K562 (cell line): Measurements from ENCODE around the gene LGALS12. TPM values are rescaled to one million over a fixed set of nuclear protein-coding genes. Genes with fewer than 3 reads are reported as not detected.

Experiments used
- ATAC-seq: fragments of 200-7000 bp; cut with Tn5 transposase; 3 replicates; pipeline ENCODE4 v1.9.1; 2020; ENCODE audit warnings: moderate library complexity
- BruUV-seq: library from RNA; stranded (reverse); fragments of 400-500 nt; replicated peaks from 2 replicates; lab custom pipeline; 2021; lab: Mats Ljungman, UMichigan
- CTCF ChIA-PET: fragments of 300-600 bp; formaldehyde crosslinking; extraction: SDS; loops from one replicate; lab custom pipeline; 2021; ENCODE audit warnings: low intra/inter-chr PET ratio; lab: Yijun Ruan, JAX
- POLR2A ChIA-PET: fragments of 300-600, 350-650 bp; sonication (Branson Sonifier 250); formaldehyde crosslinking; extraction: SDS; loops from one replicate; lab custom pipeline; 2021; ENCODE audit warnings: antibody characterized with exemption, inconsistent platforms; lab: Yijun Ruan, JAX
- DNase-seq, 4 experiments: peaks; one replicate each; pipeline versions ENCODE4 v3.0.0 to v3.0.0-alpha.2; 2011 to 2018; ENCODE audit warnings: low spot score in 3 of 4, mixed read lengths in 3 of 4; ENCODE audit errors: extremely low read depth in 1 of 4
- FAIRE-seq: peaks from 2 replicates; lab custom pipeline; 2011; peaks lifted over from hg19 to GRCh38; lab: Jason Lieb, UNC
- H2AFZ ChIP-seq: 2 replicates; pipeline ENCODE4 v1.6.0; 2011; ENCODE audit warnings: low read depth, low read length, control low read depth, inconsistent platforms
- H3K27ac ChIP-seq: fragments of 200-600 bp; 3 replicates; pipeline ENCODE4 v1.8.0; 2011; ENCODE audit warnings: low read depth, mild to moderate bottlenecking, control low read depth, inconsistent platforms, low read length, moderate library complexity, mixed read lengths; ENCODE audit errors: extremely low read depth
- H3K27me3 ChIP-seq, 2 experiments: fragments of 300-600 bp in 1 of 2; 2 replicates in 1 of 2; 3 replicates in 1 of 2; pipeline versions ENCODE4 v1.6.0 to v1.8.0; 2011; ENCODE audit warnings: inconsistent platforms in 2 of 2, low read length in 2 of 2, mild to moderate bottlenecking in 1 of 2, mixed read lengths in 1 of 2, moderate library complexity in 1 of 2; ENCODE audit not compliant: control insufficient read depth in 2 of 2, insufficient read depth in 2 of 2
- H3K36me3 ChIP-seq: fragments of 300-600 bp; 3 replicates; pipeline ENCODE4 v1.8.0; 2011; ENCODE audit warnings: mild to moderate bottlenecking, low read length, inconsistent platforms; ENCODE audit not compliant: control insufficient read depth, insufficient read depth
- H3K4me1 ChIP-seq, 2 experiments: fragments of 200-600 bp in 1 of 2; replicated peaks in 1 of 2; 2 replicates in 1 of 2; 3 replicates in 1 of 2; pipeline versions ENCODE4 v1.5.1 to v1.8.0; 2011; ENCODE audit warnings: inconsistent platforms in 2 of 2, low read length in 2 of 2, mild to moderate bottlenecking in 1 of 2, mixed read lengths in 1 of 2, moderate library complexity in 1 of 2; ENCODE audit not compliant: control insufficient read depth in 2 of 2, insufficient read depth in 2 of 2
- H3K4me2 ChIP-seq: 2 replicates; pipeline ENCODE4 v1.6.1; 2011; ENCODE audit warnings: low read length, control low read depth, inconsistent platforms, mixed read lengths; ENCODE audit not compliant: insufficient read depth
- H3K4me3 ChIP-seq: fragments of 200-600 bp; sonication (generic), shearing (Covaris generic); 2 replicates; pipeline ENCODE4 v1.5.1; 2016; ENCODE audit warnings: control low read depth, inconsistent platforms
- H3K79me2 ChIP-seq: fragments of 200-600 bp; 3 replicates; pipeline ENCODE4 v1.8.0; 2011; ENCODE audit warnings: low read length, inconsistent platforms; ENCODE audit not compliant: control insufficient read depth, insufficient read depth
- H3K9ac ChIP-seq, 2 experiments: 2 replicates each; pipeline versions ENCODE4 v1.6.0 to v1.6.1; 2011; ENCODE audit warnings: low read depth in 2 of 2, low read length in 2 of 2, control low read depth in 1 of 2, inconsistent platforms in 1 of 2, mild to moderate bottlenecking in 1 of 2, mixed read lengths in 1 of 2; ENCODE audit not compliant: insufficient read depth in 1 of 2
- H3K9me1 ChIP-seq: one replicate; pipeline ENCODE4 v1.6.0; 2011; ENCODE audit warnings: inconsistent platforms, mild to moderate bottlenecking, low read length, moderate library complexity; ENCODE audit not compliant: control insufficient read depth, insufficient read depth
- H3K9me3 ChIP-seq: replicated peaks from 2 replicates; pipeline ENCODE4 v1.5.1; 2011; ENCODE audit warnings: low read depth, low read length, inconsistent platforms; ENCODE audit not compliant: control insufficient read depth, insufficient read depth
- H4K20me1 ChIP-seq: replicated peaks from 2 replicates; pipeline ENCODE4 v1.6.1; 2011; ENCODE audit warnings: low read length, inconsistent platforms, mixed read lengths; ENCODE audit not compliant: control insufficient read depth, insufficient read depth
- PCBP1 ChIP-seq: fragments of 200-400 bp; formaldehyde crosslinking; IDR thresholded peaks from 2 replicates; pipeline ENCODE4 v1.6.1; 2018; ENCODE audit warnings: mild to moderate bottlenecking, low read depth, low read length; ENCODE audit not compliant: poor library complexity, severe bottlenecking
- ZKSCAN3 ChIP-seq: fragments of 250-450 bp; sonication (Bioruptor Pico); IDR thresholded peaks from 2 replicates; pipeline ENCODE4 v1.4.0; 2020
- WGBS: fragments of 100-300 bp; shearing (Covaris generic); methylation state at CpG from one replicate; pipeline ENCODE4 v1.1.6; 2016; ENCODE audit warnings: low coverage, mixed read lengths; ENCODE audit not compliant: insufficient coverage; ENCODE audit errors: missing lambda C conversion rate; 5-methylcytosine and 5-hydroxymethylcytosine counted together
- in situ Hi-C: fragments of 300-500 bp; cut with MboI; formaldehyde crosslinking; loops from 4 replicates; pipeline ENCODE4 v1.15.0; 2018; ENCODE audit warnings: inconsistent platforms, mixed read lengths
- intact Hi-C: fragments of 100-400 bp; cut with micrococcal nuclease; formaldehyde crosslinking; loops from 2 replicates; pipeline ENCODE4 v1.14.2; 2022
- polyA plus RNA-seq, 8 experiments: library from polyadenylated mRNA; depleted of rRNA in 4 of 8; stranded (reverse) in 5 of 8; unstranded in 3 of 8; fragments of >200 nt; fragmentation: Nextera tagmentation in 2 of 8; fragmentation: Illumina TruSeq in 1 of 8; extraction: Ambion mirVana in 2 of 8; extraction: Trizol in 1 of 8; gene quantifications; 2 replicates each; pipeline versions ENCODE4 v1.2.1 to v1.2.3, GENCODE V29; 2011 to 2014; ENCODE audit warnings: inconsistent platforms in 1 of 8, missing spikeins in 1 of 8
- total RNA-seq, 7 experiments: library from RNA; depleted of rRNA in 6 of 7; stranded (reverse); fragments of >200 nt in 6 of 7; fragmentation: Illumina TruSeq in 2 of 7; extraction: Trizol in 2 of 7; gene quantifications; 2 replicates each; pipeline versions ENCODE4 v1.2.1 to v1.2.3, GENCODE V29; 2011 to 2021; ENCODE audit warnings: low replicate concordance in 1 of 7
- TF ChIP-seq, protein P1 (sequence below): sonication (generic); formaldehyde crosslinking; IDR thresholded peaks from 2 replicates; pipeline ENCODE4 v1.8.1; 2023; ENCODE audit warnings: mild to moderate bottlenecking, missing genetic modification reagents

The LGALS12 gene
- total and polyA plus RNA-seq, 9 of the 15 experiments (the other 6 are each of a cell fraction or from before 2014, with no cell fraction given), result 0.66 to 8.0 (median 5.0) TPM

DNA sequence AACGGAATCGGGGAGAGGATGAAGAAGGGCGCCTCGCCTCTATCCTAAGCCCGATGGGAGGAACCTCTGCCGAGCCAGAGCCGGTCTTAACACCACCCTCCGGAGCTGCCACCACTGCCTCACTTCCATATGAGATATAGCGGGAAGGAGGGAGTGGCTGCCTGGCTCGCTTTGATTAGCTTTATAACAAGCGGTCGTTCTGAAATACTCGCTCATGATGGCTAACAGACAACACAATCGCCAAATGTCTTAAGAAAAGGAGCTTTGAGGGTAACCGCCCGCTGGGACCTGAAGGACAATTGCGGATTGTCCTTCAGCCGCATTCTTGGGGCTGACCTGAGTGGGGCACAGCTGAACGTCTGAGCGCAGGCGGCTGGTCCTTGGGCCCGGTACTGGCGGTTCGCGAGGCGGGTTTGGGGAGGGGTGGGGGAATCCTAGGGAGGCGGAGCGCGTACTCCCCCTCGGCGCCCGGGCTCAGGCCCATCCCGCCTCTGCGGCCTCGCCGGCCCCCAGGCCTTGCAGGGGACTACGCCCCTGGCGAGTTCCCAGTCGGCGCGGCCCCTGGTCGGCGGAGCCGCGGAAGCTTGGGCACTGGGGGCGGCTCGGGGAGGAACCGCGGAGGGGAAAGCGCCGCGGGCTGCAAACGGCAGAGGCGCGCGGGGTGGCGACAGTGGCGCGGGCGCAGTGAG, 15.2 kb upstream of the LGALS12 start, which contains the start of gene PLAAT5:
Gene PLAAT5, minus strand, starts transcription at position 617 of the 689 bp plus-strand sequence. Its CDS starts 133 bp downstream, at position 484.
- ATAC-seq, result no peak
- no peak within 1 kb of the TSS for H3K9ac ChIP-seq

More for the DNA sequence above, 15.2 kb upstream of the LGALS12 start, which contains the start of gene PLAAT5:
- Histone ChIP-seq H4K20me1 (no peaks in the 10 kb centered on the region), H3K9me1 (no peaks in the 10 kb centered on the region), H3K36me3 (no peaks in the 10 kb centered on the region), H3K27ac (no peak within 1 kb of the TSS), H2AFZ (no peak within 1 kb of the TSS), H3K4me1 (peaks cover 8 to 9% of the 10 kb centered on the region in 2 experiments; a peak in 3 of 5 replicates), H3K4me3 (no peak within 1 kb of the TSS), H3K79me2 (no peaks in the 10 kb centered on the region), H3K27me3 (no peaks in the 10 kb centered on the region), H3K4me2 (peak within 1 kb of the TSS; percentile 34; the same call in 1 of the 2 replicates), H3K9me3 (peaks cover 10% of the 10 kb centered on the region; the same call in 1 of the 2 replicates)
- intact Hi-C loops (no loop called here), in situ Hi-C loops (no loop called here)
- FAIRE-seq (no peak), DNase-seq (no peak)
- no TSS peak for BruUV-seq
- POLR2A ChIA-PET, result interaction anchor here (0.6 kb wide), 1 partner anchor 114 kb away, joined by 3 read pairs; no protein-coding TSS in a partner anchor
- CTCF ChIA-PET, result interaction anchor here (0.7 kb wide), 1 partner anchor 108 kb away, joined by 3 read pairs; no protein-coding TSS in a partner anchor
- WGBS, result 91% methylated on average over 24 of the region's 60 CpGs
- TF ChIP-seq, protein P1, sequence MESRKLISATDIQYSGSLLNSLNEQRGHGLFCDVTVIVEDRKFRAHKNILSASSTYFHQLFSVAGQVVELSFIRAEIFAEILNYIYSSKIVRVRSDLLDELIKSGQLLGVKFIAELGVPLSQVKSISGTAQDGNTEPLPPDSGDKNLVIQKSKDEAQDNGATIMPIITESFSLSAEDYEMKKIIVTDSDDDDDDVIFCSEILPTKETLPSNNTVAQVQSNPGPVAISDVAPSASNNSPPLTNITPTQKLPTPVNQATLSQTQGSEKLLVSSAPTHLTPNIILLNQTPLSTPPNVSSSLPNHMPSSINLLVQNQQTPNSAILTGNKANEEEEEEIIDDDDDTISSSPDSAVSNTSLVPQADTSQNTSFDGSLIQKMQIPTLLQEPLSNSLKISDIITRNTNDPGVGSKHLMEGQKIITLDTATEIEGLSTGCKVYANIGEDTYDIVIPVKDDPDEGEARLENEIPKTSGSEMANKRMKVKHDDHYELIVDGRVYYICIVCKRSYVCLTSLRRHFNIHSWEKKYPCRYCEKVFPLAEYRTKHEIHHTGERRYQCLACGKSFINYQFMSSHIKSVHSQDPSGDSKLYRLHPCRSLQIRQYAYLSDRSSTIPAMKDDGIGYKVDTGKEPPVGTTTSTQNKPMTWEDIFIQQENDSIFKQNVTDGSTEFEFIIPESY (CRISPR knock-in tag), result peak; percentile 82
- TF ChIP-seq ZKSCAN3 (no peak), PCBP1 (peak; percentile 71)
